Stimulated activated CD4-positive, alpha-beta T cell treated with anti-CD3 and anti-CD28 coated beads, Interleukin-4, amount 100 ng/mL, for 24 hours (primary cell): ENCODE results near the gene EFNA1.
"Not testable (repeated sequence)": the region's sequence is repeated elsewhere in the genome, so short reads cannot be mapped to it uniquely, and the experiment has no call there.

Experiments used
- DNase-seq: peaks from one replicate; pipeline ENCODE4 v3.0.0-alpha.2; 2020

The EFNA1 gene

DNA sequence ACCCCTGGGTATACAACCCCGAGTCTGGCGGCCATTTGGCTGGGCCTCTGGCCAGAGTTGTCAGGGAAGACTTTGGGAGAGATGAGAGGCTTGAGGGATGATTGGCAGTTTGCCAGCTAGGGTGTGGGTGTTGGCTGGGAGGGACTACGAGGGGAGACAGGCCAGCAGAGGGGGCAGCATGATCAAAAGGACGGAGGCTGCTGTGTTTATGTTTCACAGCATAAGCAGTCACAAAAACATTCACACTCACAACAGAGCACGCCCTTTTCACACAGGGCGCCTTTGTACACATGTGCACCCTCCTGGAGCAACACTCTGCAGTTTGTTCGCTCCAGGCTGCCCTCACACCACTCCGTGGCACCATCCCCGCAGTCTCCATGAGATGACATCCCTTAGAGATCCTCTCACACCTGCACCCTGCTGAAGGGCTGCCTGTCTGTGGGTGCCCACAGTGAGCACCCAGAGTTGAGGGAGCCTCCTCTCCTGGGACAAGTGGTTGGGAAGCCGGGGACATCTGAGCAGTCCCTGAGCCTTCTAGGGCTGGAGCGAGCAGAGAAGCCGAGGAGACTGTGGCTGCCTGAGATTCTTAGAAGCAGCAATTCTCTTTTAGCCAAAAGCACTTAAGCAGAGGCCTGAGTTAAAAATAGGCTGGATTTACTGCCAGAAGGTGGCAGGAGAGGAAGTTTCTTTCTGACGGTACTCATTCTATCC lies 33.6 kb upstream of the EFNA1 start:
- no peak for DNase-seq

DNA sequence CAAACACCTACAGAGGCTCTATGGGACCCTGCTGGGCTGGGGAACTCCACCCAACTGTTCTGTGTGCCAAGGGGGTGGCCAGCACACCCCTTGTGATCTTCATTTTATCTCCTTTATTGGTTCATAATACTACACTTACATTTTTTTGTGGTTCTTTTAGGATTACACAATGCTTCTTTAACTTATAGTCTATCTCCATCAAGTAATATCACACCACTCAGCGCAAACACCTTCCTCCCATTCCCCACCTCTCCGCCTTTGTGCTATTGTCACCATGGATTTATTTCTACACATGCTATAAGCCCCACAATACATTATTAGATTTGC lies 33.1 kb upstream of the EFNA1 start:
- no peak for DNase-seq

DNA sequence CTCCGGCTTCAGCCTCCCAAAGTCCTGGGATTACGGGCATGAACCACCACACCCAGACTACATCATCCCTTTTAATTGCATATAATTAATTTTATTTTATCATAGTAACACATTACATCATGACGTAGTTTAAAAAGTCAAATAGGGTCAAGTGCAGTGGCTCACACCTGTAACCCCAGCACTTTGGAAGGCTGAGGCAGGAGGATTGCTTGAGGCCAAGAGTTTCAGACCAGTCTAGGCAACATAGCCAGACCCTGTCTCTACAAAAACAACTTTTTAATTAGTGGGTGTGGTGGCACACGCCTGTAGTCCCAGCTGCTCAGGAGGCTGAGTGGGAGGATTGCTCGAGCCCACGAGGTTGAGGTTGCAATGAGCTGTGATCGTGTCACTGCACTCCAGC lies 28.3 kb upstream of the EFNA1 start:
- no peak for DNase-seq

DNA sequence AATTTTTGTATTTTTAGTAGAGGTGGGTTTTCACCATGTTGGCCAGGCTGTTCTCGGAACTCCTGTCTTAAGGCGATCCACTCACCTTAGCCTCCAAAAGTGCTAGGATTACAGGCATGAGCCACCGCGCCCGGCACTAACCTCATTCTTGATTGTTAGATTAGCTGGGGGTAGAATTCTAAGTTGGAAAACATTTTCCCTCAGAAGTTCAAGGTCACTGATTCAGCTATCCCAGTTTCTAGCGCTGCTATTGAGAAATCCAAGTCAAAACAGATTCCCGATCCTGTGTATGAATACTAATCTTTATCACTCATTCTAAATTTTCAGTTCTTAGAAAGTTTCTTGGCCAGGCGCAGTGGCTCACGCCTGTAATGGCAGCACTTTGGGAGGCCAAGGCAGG lies 24.4 kb upstream of the EFNA1 start:
- no peak for DNase-seq

DNA sequence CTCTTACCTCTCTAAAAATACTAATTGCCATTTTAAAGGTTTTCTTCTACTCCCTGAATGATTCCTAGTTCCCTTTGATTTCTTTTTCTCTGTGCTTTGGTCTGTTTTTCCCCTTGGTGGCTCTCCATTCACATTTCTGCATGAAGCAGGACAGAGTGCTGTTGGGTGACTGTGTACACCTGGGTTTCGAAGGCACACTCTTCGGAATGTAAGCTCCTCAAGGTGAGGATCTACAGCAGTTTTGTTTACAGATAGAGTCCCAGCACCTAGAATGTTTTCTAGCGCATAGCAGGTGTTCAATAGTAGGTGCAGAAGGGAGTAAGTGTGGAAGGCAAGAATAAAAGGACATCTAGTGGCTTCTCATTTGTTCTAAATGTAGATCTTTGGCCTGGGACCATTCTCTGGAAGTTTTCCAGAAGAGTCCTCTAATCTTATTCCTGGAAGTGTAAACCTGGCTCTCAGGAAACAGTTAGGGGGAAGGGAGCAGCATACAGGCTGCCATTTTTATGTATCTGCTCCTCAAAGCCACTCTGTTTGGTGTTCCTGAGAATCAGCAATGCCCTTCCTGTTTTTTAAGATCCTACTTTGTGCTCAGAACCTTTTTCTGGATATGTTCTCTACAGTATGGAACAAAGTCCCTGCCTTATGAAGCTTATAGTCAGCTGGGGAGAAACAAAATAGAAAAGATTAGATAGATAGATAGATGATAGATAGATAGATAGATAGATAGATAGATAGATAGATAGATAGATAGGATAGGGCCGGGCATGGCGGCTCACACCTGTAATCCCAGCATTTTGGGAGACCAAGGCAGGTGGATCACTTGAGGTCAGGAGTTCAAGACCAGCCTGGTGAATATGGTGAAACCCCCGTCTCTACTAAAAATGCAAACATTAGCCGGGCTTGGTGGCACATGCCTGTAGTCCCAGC lies 22.8 kb upstream of the EFNA1 start:
- DNase-seq: no peak

DNA sequence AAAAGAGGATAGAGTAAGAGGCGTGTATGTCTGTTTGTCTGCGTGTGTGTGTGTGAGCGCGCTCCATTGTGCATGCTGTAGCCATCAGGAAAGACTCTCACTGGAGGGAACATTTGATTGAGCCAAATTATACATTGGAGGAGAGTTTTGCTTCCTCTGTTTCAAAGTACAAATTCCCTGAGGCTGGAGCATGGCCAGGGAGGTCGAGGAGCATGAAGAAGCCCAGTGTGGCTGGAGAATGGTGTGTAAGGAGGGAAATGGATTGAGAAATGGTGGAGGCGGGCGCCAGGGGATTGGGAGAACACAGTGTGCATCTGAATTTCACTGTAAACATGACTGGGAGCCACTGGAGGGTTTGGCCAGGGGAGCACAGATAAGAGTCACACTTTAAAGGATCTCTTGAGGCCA lies 22.1 kb upstream of the EFNA1 start:
- DNase-seq: no peak

DNA sequence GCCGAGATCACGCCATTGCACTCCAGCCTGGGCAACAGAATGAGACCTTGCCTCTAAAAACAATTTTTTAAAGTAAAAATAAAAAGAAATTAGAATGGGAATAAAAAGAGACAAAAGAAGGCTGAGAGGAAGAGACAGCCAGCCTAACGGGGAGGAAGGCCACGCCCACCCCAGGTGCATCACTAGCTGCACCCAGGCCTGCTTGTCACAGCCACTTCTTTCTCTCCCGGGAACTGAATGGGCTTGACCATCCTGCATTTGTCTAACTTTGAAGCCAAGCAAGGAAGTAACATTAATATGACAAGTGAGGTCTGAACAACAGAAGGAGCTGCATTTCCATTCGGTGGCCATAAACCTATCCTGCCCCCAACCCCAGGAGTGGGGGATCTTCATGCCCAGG lies 20.8 kb upstream of the EFNA1 start:
- no peak for DNase-seq

DNA sequence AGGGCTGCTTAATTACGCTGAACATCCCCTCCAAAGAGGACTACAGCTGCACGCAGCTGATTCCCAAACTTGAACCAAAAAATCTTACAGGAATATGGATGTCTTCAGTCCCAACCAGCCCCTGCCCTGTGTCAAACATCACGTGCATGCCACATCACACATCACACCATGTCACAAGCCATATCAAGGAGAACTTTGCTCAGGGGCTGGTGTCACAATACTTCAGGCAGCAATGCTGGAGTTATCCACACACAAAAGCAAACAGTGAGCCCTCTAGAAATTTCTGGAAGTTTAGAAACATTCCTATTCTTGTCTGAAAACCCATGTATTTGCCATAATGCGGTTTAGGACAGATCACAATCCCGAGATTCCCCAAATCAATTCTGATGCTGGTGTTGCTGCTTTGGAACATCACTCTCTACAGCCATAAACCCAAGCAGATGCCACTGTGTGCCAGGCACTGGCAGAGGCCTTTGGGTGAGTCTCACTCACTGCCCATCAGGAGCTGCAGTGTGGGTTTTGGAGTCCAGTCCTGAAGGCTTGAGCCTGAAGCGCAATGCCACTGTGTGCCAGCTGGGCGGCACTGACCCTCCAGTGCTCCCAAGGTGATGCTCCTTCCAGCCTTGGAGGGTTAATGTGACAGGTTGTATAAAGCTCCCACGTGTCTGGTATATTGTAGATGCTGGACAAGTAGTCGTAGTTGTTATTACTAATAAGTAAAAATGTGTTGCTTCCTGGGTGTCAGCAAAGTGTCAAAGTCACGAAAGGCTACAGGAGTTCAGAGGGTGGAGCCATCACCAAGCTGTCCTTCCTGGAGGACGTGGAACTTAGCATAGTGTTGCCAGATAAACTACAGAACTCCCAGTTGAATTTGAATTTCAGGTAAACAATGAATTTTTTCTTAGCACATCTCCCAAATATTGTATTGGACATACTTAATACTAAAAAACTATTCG lies 20.1 kb upstream of the EFNA1 start:
- DNase-seq: no peak

DNA sequence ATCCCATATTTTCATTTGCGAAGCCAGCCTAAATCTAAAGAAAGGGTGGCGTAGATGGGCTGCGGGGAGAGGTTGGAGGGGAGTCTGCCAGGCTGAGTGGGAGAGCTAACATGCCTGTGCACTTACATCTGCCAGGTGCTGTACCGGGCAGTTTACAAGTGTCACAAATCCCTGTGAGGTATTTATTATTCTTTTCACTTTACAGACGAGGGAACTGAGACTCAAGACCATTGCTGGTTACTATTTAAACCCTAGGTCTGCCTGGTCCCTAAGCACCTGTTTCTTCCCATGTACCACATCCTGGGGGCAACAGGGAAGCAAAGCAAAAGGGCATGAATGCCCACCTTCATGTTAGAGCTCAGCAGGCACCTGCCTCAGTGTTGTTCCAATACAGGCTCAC lies 19.4 kb upstream of the EFNA1 start:
- DNase-seq: no peak

DNA sequence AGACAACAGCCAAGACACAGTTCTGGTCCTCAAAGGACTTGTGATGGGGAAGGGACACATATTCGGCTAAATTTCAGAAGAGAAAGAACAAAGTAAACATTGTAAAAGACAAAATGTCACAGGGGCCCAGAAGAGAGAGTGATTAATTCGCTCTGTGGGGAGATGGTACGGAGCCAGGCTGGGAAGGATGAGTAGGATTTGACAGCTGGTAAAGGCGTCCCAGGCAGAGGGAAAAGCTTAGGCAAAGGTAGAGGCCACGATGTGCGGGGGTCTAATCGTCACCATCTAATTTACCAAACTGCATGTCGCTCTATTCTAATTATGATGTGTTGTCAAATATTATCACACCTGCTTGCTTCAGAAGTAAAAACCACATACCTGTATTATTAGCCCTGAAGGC lies 17.3 kb upstream of the EFNA1 start:
- DNase-seq: no peak

DNA sequence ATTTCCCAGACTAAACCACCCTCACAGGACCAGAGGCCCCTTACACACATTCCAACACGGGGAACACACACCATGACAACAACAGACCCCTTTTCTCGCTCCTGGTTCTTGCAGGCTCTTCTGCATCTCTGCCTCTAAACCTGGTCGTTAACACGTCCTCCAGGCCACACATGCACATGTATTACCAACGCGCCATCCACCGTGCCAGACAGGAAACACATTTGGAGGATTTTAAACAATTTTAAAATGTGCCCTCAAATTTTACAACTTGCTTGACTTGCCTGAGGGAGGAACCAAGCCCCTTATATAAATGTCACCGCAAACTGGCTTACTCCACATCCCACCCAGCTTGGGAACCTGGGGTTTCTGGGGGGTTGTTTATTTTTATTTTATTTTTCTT lies 16.9 kb upstream of the EFNA1 start:
- no peak for DNase-seq

DNA sequence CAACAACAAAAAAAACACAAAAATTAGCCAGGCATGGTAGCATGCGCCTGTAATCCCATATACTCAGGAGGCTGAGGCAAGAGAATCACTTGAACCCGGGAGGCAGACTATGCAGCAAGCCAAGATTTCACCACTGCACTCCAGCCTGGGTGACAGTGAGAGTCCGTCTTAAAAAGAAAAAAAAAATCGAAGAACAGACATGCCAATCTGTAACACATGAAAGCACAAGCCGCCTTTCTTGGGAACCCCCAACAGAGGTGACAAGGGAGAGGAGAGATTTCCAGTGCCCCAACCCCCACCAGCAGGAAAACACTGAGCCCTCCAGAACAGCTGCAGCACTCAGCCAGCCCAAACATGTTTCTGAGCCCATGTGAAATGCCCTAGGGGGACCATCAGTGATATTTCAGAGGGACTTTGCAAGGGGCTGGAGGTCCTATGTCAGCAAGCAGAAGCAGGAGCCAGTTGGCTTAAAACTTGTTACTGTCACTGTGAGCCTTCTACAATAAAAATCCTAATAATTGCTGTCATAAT lies 14.2 kb upstream of the EFNA1 start:
- DNase-seq: no peak

DNA sequence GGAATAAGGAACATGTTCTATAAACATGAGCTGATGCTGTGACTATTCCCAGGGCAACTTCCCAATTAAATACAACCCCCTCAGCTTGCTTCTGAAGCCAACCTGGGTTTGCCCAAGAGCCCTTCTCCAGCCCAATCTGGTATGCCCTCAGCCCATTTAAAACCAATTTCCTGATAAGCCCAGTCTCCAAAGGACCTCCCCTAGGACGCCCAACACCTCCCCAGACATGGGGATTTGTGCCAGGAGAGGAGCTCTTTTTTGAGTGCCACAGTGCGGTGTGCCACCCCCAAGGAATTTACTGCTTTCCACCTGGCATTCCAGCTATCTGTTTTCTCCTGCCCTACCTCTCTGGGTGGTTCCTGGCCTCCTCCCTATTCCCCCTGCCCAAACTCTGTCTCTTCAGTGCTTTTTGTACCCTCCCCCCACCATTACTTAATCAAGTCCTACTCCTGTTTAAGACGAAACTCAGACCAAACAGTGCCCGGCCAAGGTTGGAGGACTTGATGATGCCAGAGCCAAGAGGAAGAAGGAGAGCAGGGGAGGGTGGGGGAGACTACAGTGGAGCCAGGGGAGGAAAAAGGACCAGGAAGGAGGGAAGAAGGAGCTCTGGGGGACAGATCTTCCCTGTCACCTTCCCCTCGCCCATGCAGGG lies 11.4 kb upstream of the EFNA1 start:
- no peak for DNase-seq

DNA sequence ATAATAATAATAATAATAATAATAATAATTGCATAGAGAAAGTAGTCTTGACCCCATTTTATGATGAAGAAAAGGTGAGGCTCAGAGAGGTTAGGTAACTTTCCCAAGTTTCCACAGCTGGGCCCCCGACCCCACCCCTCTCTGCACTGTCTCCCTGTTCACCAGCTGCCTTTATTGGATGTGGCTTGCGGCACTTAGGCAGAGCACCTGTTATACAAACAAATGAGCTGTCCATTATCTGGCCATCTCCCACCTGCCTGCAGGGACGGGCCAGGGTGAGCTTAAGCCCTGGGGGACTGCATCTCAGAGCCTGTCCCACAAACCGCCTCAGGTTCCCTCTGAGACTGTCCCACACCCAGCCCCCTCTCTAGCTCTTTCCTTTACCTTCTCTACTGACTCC lies 10.1 kb upstream of the EFNA1 start:
- no peak for DNase-seq

DNA sequence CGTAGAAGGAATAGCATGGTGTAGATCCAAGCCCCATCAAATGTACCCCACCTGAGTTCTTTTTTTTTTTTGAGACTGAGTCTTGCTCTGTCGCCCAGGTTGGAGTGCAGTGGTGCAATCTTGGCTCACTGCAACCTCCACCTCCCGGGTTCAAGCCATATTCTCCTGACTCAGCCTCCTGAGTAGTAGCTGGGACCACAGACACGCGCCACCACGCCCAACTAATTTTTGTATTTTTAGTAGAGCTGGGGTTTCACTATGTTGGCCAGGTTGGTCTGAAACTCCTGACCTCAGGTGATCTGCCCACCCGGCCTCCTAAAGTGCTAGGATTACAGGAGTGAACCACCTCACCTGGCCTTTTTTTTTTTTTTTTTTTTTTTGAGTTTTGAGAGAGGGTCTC lies 9.6 kb upstream of the EFNA1 start:
- not testable (repeated sequence) for DNase-seq

DNA sequence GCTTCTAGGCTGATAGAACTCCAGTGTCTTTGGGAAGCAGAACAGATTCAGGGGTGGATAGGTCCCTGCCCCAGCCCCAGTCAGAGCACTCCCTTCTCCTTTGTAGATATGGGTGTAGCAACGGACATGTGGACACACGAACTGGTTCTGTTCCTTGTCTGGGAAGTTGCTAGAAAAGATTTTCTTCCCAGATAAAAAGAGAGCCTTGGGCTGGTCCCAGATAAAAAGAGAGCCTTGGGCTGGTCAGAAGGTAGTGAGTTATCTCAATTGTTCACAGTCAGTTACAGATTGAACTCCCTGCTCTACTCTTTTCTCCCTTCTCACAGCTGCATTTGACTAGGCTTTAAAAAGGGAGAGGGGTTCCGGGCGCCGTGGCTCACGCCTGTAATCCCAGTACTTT lies 7.4 kb upstream of the EFNA1 start:
- no peak for DNase-seq

DNA sequence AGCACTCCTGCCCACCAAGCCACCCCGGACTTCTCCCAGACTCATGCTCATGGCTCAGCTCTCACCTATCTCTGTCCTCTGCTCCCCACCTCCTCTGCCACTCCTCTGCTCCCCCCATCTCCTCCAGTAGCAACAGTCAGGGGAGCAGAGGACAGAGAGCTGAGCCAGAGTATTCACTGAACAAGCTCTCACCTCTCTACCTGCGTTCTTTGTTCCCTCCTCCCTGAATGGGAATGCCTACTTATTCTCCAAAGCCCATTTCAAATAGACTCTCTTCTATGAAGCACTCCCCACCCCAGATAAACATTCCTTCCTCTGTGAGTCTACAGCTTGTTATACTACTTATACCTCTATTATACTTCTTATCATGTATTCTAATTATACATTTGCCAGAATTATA lies 6.4 kb upstream of the EFNA1 start:
- DNase-seq: no peak

DNA sequence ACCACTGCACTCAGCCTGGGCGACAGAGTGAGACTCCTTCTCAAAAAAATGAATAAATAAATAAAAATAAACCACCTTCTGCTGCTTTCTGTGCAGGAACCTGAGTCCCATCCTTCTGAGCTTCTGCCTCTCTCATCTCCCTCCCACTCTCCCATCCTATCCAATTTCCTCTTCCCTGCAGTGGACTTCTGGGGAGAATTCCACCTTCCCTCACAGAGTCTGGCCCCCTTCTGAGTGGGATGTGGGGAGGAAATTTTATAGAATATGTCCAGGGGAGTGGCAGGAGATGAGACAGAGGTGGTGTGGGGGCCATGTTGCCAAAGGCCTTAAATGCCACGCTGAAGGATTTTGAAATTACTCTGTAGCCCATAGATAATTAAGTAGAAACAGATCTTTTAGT lies 5.4 kb upstream of the EFNA1 start:
- DNase-seq: no peak

DNA sequence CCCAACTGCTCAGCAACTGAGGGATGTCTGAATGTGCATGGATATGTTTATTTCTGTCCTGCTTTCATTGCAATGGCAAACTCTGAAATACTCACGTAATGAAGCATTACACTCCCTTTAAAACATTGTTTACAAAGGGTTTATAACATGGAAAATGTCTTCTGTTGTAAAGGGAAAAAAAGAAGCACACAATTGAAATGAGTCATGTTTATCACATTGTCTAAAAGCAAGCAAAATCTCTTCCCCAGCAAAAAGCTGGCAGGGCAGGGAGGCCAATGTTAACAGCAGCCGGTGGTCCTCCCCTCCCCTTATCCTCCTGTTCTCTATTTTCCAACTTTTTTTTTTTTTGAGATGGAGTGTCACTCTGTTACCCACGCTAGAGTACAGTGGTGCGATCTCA lies 3.9 kb upstream of the EFNA1 start:
- DNase-seq: no peak

DNA sequence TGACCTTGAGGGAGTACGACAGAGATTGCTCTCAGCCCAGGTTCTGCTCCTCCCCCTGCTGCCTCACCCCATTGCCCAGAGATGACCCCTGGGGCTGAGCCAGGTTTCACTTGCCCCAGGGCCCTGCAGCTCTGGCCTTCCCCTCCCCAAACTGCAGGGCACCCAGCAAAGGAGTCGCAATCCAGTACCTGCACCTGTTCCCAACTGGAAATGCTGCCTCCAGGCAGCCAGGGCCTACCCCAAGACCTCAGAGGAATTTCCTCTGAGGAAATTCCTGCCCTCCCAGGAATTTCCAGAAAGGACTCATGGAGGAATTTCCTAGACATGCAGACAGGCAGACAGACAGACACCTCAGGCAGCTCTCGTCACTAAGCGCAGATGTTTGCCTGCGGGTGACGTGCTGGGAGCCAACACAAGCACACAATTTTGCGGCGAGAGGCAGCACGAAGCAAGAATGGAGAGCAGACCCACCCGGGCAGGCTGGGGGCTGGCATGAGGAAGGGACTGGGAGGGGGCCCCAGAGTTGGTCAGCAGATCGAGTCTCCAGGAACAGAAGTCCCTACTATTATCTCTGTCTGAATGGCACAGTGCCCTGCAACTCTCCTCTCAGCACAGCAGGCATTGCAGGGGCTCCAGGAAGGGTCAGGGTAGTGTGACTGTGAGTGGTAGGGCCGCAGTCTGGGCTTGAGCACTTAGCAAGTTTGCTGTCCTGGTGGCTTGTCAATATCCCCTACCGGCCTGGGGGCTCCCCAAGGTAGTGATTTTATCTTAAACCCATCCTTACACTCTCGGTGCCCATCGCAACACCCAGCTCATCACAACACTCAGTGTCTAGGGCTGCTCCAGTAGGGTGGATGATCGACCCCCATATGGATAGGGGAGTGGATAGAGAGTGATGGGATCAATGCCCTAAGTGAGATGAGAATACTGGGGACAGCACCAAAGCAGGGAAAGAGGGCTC lies 2.9 kb upstream of the EFNA1 start:
- no peak for DNase-seq

DNA sequence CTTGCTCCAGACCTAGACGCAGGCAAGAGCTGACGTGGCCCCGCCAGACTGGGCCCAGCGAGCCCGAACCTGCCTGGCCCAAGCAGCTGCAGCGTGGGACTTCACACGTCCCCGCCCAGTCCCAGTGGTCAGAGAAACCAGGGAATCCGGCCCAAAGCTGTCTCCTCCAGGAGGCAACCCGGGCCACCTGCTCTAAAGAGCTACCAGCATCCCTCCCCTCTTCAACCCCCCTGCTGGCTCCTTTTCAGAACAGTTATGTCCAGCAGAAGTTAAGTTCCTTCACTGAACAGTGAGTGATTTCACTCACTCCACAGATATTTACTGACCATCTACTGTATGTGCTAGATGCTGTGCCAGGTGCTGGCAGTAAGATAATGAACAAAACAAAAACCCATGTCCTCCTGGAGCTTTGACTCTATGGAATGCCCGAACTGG lies 2.1 kb upstream of the EFNA1 start:
- DNase-seq: no peak
